Progenitor cell of endocrine pancreas (in vitro differentiated cells): Measurements from ENCODE around the gene FYN. TPM values are rescaled to one million over a fixed set of nuclear protein-coding genes. Genes with fewer than 3 reads are reported as not detected.

Experiments
- DNase-seq: peaks from one replicate; pipeline ENCODE4 v3.0.0; 2021; ENCODE audit warnings: low spot score; ENCODE audit not compliant: unreplicated experiment
- H3K27ac Mint-ChIP-seq: 2 replicates; pipeline ENCODE4 v1.8.0; 2021; ENCODE audit warnings: mild to moderate bottlenecking, moderate library complexity, mixed read lengths
- H3K27me3 Mint-ChIP-seq: 2 replicates; pipeline ENCODE4 v1.8.0; 2021; ENCODE audit warnings: mixed read lengths
- H3K36me3 Mint-ChIP-seq: 2 replicates; pipeline ENCODE4 v1.8.0; 2022; ENCODE audit warnings: mixed read lengths; ENCODE audit not compliant: insufficient read depth
- H3K4me1 Mint-ChIP-seq: 2 replicates; pipeline ENCODE4 v1.8.0; 2021; ENCODE audit warnings: low read depth, mixed read lengths
- H3K4me3 Mint-ChIP-seq: 2 replicates; pipeline ENCODE4 v1.8.0; 2021; ENCODE audit warnings: low read depth, mild to moderate bottlenecking, moderate library complexity, mixed read lengths
- H3K9me3 Mint-ChIP-seq: 2 replicates; pipeline ENCODE4 v1.8.0; 2021; ENCODE audit warnings: low read depth, mixed read lengths
- CTCF ChIP-seq: fragments of 200-600 bp; sonication (generic); IDR thresholded peaks from one replicate; pipeline ENCODE4 v1.5.0; 2021; ENCODE audit warnings: antibody characterized with exemption, mild to moderate bottlenecking; ENCODE audit not compliant: unreplicated experiment
- total RNA-seq: library from RNA; stranded (reverse); gene quantifications from 2 replicates; pipeline ENCODE4 v1.2.1, GENCODE V29; 2021

FYN gene
- total RNA-seq, 1 donor from 2014 or later = 169 TPM

GRCh38 chr6:111723412-111723970, 149.8 kb downstream of the FYN start:
- Mint-ChIP-seq H3K9me3 (no peaks in the 10 kb centered on the region), H3K4me1 (peaks cover 2% of the 10 kb centered on the region), H3K27ac (no peak overlapping the region), H3K4me3 (no peak overlapping the region), H3K36me3 (peaks cover 7% of the 10 kb centered on the region), H3K27me3 (no peaks in the 10 kb centered on the region)
- TF ChIP-seq CTCF = no peak
- no peak for DNase-seq

GRCh38 chr6:111722179-111722731, 151.0 kb downstream of the FYN start:
- DNase-seq = no peak
- H3K27me3 Mint-ChIP-seq = no peaks in the 10 kb centered on the region
- H3K4me3 Mint-ChIP-seq = no peak overlapping the region
- no peak for TF ChIP-seq CTCF
- peaks cover 9% of the 10 kb centered on the region for H3K36me3 Mint-ChIP-seq
- H3K9me3 Mint-ChIP-seq = no peaks in the 10 kb centered on the region
- peak overlapping the region; percentile 56 for H3K27ac Mint-ChIP-seq
- H3K4me1 Mint-ChIP-seq = peaks cover 2% of the 10 kb centered on the region

GRCh38 chr6:111721753-111722154, 151.5 kb downstream of the FYN start:
- no peaks in the 10 kb centered on the region for H3K9me3 Mint-ChIP-seq
- H3K27me3 Mint-ChIP-seq = no peaks in the 10 kb centered on the region
- H3K36me3 Mint-ChIP-seq = peaks cover 9% of the 10 kb centered on the region
- peaks cover 2% of the 10 kb centered on the region for H3K4me1 Mint-ChIP-seq
- DNase-seq = no peak
- peak; percentile 59 for TF ChIP-seq CTCF
- no peak overlapping the region for H3K27ac Mint-ChIP-seq
- H3K4me3 Mint-ChIP-seq = no peak overlapping the region

GRCh38 chr6:111720931-111721496, 152.2 kb downstream of the FYN start:
- Mint-ChIP-seq H3K27me3 (no peaks in the 10 kb centered on the region), H3K36me3 (peaks cover 7% of the 10 kb centered on the region), H3K4me3 (no peak overlapping the region), H3K27ac (peak overlapping the region; percentile 74), H3K9me3 (no peaks in the 10 kb centered on the region), H3K4me1 (peaks cover 2% of the 10 kb centered on the region)
- DNase-seq = no peak
- no peak for TF ChIP-seq CTCF

GRCh38 chr6:111718990-111719389, 154.3 kb downstream of the FYN start:
- Mint-ChIP-seq H3K9me3 (no peaks in the 10 kb centered on the region), H3K27ac (no peak overlapping the region), H3K4me3 (no peak overlapping the region), H3K36me3 (peaks cover 15% of the 10 kb centered on the region), H3K27me3 (no peaks in the 10 kb centered on the region), H3K4me1 (no peaks in the 10 kb centered on the region)
- TF ChIP-seq CTCF = no peak
- DNase-seq = no peak
